ENCODE measurements around the gene PCDHA1.

PCDHA1 gene

DNA sequence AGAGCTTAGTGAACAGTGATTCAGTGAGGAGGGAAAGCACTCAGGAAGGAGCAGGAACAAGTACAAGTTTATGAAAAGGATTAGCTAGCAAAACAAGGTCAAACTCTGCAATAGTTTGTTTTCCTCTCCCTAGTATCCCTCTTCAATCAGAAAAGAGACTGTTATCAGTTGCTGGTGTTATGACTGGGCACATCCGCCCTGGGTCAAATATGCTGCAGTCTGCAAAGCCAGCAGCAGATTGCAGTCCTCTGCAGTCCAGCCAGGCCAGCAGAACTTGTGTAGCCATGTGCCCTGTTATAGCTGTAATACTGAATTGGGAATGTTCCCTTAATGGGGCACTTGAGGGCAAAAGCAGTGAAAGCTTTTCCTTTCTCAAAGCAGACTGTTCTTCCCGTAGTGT lies 192.3 kb downstream of the PCDHA1 start:
- H3K4me3 ChIP-seq (ENCODE audit: low read depth, low read length): no peak overlapping the region
- TF ChIP-seq, protein P1, sequence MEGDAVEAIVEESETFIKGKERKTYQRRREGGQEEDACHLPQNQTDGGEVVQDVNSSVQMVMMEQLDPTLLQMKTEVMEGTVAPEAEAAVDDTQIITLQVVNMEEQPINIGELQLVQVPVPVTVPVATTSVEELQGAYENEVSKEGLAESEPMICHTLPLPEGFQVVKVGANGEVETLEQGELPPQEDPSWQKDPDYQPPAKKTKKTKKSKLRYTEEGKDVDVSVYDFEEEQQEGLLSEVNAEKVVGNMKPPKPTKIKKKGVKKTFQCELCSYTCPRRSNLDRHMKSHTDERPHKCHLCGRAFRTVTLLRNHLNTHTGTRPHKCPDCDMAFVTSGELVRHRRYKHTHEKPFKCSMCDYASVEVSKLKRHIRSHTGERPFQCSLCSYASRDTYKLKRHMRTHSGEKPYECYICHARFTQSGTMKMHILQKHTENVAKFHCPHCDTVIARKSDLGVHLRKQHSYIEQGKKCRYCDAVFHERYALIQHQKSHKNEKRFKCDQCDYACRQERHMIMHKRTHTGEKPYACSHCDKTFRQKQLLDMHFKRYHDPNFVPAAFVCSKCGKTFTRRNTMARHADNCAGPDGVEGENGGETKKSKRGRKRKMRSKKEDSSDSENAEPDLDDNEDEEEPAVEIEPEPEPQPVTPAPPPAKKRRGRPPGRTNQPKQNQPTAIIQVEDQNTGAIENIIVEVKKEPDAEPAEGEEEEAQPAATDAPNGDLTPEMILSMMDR (IDR thresholded peaks at IDR 0.05; ENCODE audit: insufficient read depth, low read depth, low read length, missing control alignments): no peak
- DNase-seq (ENCODE audit: low read depth): no peak

DNA sequence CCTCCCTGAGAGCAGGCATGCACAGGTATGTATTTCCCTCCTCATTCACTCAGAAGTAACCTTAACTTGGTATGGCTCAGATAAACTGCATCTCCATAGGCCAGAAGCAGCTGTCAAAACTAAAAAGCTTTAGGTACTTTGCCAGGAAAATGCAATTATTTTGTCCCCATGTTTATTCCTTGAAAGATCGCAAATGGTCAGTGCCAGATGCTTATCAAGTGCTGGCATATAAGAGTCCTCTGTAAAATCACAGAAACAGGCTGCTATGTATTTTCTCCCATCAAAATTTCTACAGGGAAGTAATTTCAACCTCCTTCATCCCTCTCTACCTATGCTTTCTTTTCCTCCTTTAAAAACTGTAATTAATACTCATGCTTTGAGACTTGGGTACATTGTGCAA lies 193.0 kb downstream of the PCDHA1 start:
- TF ChIP-seq, protein P1 (IDR thresholded peaks at IDR 0.05; ENCODE audit: insufficient read depth, low read depth, low read length, missing control alignments): no peak
- H3K4me3 ChIP-seq (ENCODE audit: low read depth, low read length): no peak overlapping the region
- DNase-seq (ENCODE audit: low read depth): no peak

DNA sequence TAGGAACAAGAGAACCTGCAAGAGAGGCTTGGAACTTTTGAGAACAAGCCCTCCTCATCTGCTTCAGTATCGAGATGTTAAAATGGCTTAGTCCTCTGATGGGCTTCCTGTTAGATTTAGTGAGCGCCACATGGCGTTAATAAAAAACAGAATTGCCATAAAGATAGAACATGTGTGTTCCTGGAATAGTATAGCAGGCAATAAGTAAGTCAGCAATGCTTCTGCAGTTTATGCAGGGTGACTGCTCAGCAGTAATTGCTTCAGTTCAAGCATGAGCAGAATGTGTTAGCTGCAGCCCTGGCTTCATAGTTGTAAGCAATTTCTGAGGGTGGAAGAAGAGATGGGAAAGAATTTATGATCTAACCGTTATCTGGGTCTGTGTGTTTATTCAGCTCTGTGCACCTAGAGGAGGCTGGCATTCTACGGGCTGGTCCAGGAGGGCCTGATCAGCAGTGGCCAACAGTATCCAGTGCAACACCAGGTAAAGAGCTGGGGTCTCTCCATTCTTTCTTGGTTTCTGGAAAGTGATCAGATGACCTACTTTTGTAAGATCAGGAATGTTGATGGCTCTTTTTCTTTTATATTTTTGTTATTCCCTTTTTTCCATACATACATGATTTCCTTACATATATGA lies 196.3 kb downstream of the PCDHA1 start:
- TF ChIP-seq, protein P1 (IDR thresholded peaks at IDR 0.05; ENCODE audit: insufficient read depth, low read depth, low read length, missing control alignments): no peak
- H3K4me3 ChIP-seq (ENCODE audit: low read depth, low read length): no peak overlapping the region

DNA sequence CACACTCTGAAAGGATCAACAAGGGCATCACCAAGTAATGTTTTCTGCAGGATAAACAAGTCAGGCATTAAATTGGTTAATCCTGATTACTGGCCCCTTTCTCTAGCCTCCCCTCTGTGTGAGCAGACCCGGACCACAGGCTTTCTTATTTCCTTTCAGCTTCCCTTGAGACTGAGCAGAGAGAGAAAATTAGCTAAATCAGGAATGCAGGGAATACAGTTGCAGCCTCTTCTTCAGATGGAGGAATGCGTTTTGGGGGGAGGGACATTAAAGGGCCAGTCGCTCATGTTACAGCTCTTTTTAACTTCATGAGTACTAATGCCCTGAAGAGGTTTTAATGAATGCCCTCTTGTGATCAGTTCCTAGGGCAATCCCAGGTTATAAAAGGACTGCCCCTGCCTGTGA lies 200.2 kb downstream of the PCDHA1 start:
- H3K4me3 ChIP-seq (ENCODE audit: low read depth, low read length): no peak overlapping the region

More for the DNA sequence above, 196.3 kb downstream of the PCDHA1 start:
- DNase-seq (ENCODE audit: low read depth): no peak

DNA sequence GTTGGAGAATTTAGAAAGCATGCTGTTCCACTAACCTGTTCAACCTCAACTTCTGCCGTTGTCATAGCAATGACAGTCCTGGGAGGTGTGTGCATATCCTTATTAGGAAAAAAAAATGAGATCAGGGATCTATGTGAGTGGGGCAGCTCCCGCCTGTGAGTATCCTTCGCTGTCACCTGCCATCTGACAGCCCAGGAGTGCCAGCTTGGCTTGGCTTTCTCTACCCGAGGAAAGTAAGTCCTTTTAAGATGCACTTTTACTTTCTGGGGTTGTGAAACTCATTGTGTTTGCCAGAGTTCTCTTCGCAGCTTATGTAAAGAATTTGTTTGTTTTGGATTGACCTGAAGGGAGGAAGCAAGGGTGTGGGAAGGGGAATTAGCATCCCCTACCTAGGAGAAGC lies 202.2 kb downstream of the PCDHA1 start:
- H3K4me3 ChIP-seq (ENCODE audit: low read depth, low read length): no peak overlapping the region
- no peak for DNase-seq (ENCODE audit: low read depth)
- TF ChIP-seq, protein P1 (IDR thresholded peaks at IDR 0.05; ENCODE audit: insufficient read depth, low read depth, low read length, missing control alignments): no peak

More for the DNA sequence above, 200.2 kb downstream of the PCDHA1 start:
- TF ChIP-seq, protein P1 (IDR thresholded peaks at IDR 0.05; ENCODE audit: insufficient read depth, low read depth, low read length, missing control alignments): no peak
- no peak for DNase-seq (ENCODE audit: low read depth)

DNA sequence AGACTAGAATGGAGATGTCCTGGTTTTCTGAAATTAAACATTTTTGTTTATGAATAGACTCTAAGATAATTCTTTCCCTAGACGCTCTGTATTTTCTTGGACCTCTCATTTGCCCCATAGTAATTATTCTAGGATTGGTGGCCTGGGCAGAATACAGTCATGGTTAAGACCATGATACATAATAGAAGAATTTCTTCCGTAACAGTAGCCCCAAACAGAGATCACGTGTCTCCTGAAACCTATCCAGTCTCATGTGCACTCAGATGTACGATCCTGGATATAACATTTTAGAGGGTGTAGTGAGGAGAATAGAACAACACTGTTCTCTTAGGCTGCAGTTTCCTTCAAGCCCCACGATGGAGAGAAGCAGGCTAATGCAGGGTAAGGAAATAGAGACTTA lies 202.7 kb downstream of the PCDHA1 start:
- TF ChIP-seq, protein P1 (IDR thresholded peaks at IDR 0.05; ENCODE audit: insufficient read depth, low read depth, low read length, missing control alignments): no peak
- DNase-seq (ENCODE audit: low read depth): no peak
- H3K4me3 ChIP-seq (ENCODE audit: low read depth, low read length): no peak overlapping the region
